ENCODE data around the gene KIAA1671.

DNA sequence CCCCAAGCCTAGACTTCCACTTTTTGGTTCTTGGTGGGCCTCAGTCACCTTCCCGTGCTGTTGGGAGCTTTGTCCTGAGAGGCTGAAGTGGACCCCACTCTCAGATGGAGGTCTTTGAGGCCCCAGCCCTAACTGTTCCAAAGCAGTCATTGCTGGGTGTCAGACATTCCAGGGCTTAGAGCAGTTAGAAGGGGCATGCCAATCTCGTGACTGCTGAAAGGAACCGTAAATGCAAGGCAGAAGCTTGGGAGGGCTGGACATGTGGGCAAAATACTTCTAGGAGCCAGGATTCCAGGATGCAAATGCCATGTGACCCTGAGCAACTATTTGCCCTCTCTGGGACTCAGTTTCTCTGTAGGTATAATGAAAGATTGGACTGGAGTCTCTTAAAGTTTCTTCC lies 128.3 kb downstream of the KIAA1671 start:
- no peak for TF ChIP-seq EZH2 (IDR thresholded peaks at IDR 0.05; ENCODE audit: borderline replicate concordance, low read depth, low read length, poor library complexity, severe bottlenecking)
- TF ChIP-seq, protein P1, sequence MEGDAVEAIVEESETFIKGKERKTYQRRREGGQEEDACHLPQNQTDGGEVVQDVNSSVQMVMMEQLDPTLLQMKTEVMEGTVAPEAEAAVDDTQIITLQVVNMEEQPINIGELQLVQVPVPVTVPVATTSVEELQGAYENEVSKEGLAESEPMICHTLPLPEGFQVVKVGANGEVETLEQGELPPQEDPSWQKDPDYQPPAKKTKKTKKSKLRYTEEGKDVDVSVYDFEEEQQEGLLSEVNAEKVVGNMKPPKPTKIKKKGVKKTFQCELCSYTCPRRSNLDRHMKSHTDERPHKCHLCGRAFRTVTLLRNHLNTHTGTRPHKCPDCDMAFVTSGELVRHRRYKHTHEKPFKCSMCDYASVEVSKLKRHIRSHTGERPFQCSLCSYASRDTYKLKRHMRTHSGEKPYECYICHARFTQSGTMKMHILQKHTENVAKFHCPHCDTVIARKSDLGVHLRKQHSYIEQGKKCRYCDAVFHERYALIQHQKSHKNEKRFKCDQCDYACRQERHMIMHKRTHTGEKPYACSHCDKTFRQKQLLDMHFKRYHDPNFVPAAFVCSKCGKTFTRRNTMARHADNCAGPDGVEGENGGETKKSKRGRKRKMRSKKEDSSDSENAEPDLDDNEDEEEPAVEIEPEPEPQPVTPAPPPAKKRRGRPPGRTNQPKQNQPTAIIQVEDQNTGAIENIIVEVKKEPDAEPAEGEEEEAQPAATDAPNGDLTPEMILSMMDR (conservative IDR thresholded peaks at IDR 0.05; ENCODE audit: low read depth, low read length) = no peak

Measured in A673 (cell line).